HEK293 (cell line): Measurements from ENCODE around the gene TLE3.

Experiments
- CTCF ChIA-PET: fragments of 350-600 bp; formaldehyde crosslinking; extraction: SDS; loops from one replicate; lab custom pipeline; 2021; ENCODE audit warnings: antibody characterized with exemption; lab: Yijun Ruan, JAX
- POLR2A ChIA-PET: fragments of 300-600 bp; formaldehyde crosslinking; extraction: SDS; loops from one replicate; lab custom pipeline; 2020; ENCODE audit warnings: antibody characterized with exemption, inconsistent platforms; lab: Yijun Ruan, JAX
- H3K27ac ChIP-seq: fragments of 200-500 bp; sonication (Bioruptor generic); 2 replicates; pipeline ENCODE4 v1.5.1; 2014; ENCODE audit warnings: low read depth, low read length, control low read depth, inconsistent platforms; ENCODE audit errors: extremely low read depth
- H3K36me3 ChIP-seq, 2 experiments: fragments of 200-500 bp in 1 of 2; sonication (Bioruptor generic) in 1 of 2; 1 replicate in 1 of 2; 2 replicates in 1 of 2; pipeline ENCODE4 v1.5.1; 2014 to 2017; ENCODE audit warnings: inconsistent platforms in 2 of 2, low read length in 2 of 2; ENCODE audit not compliant: control insufficient read depth in 2 of 2, insufficient read depth in 1 of 2
- H3K4me1 ChIP-seq: fragments of 200-500 bp; sonication (Bioruptor generic); 2 replicates; pipeline ENCODE4 v1.5.1; 2014; ENCODE audit warnings: mild to moderate bottlenecking, low read length, inconsistent platforms; ENCODE audit not compliant: control insufficient read depth, insufficient read depth
- H3K4me3 ChIP-seq: 2 replicates; pipeline ENCODE4 v1.5.1; 2011; ENCODE audit warnings: low read depth, mild to moderate bottlenecking, control low read depth, low read length, moderate library complexity
- H3K9me3 ChIP-seq: fragments of 200-500 bp; sonication (Bioruptor generic); 2 replicates; pipeline ENCODE4 v1.5.1; 2014; ENCODE audit warnings: low read depth, low read length, inconsistent platforms; ENCODE audit not compliant: control insufficient read depth, insufficient read depth
- GLIS1 ChIP-seq: fragments of 450-650 bp; formaldehyde crosslinking; IDR thresholded peaks from 2 replicates; pipeline ENCODE4 v1.5.1; 2016; ENCODE audit warnings: missing biosample characterization, missing genetic modification characterization
- IKZF3 ChIP-seq: fragments of 450-650 bp; IDR thresholded peaks from 2 replicates; pipeline ENCODE4 v1.5.0; 2018; ENCODE audit warnings: missing biosample characterization, mild to moderate bottlenecking, missing genetic modification characterization, moderate library complexity
- KLF1 ChIP-seq: fragments of 450-650 bp; formaldehyde crosslinking; IDR thresholded peaks from 2 replicates; pipeline ENCODE4 v1.5.1; 2016; ENCODE audit warnings: missing biosample characterization, missing genetic modification characterization
- OVOL3 ChIP-seq: fragments of 450-650 bp; formaldehyde crosslinking; IDR thresholded peaks from 2 replicates; pipeline ENCODE4 v1.5.1; 2016; ENCODE audit warnings: missing biosample characterization, missing genetic modification characterization
- SETDB1 ChIP-seq: IDR thresholded peaks from one replicate; pipeline ENCODE4 v1.6.1; 2017; ENCODE audit warnings: mild to moderate bottlenecking, low read length, moderate library complexity, mixed read lengths; ENCODE audit not compliant: insufficient read length
- TCF7L2 ChIP-seq: IDR thresholded peaks from 2 replicates; pipeline ENCODE4 v1.6.1; 2011; ENCODE audit warnings: low read depth, mild to moderate bottlenecking, inconsistent platforms, low read length, moderate library complexity, borderline replicate concordance
- TRIM28 ChIP-seq: IDR thresholded peaks from 2 replicates; pipeline ENCODE4 v1.6.1; 2011; ENCODE audit warnings: low read length, control low read depth, borderline replicate concordance
- ZNF292 ChIP-seq: fragments of 450-650 bp; formaldehyde crosslinking; IDR thresholded peaks from 2 replicates; pipeline ENCODE4 v1.5.1; 2016; ENCODE audit warnings: low read depth, missing biosample characterization, missing genetic modification characterization, borderline replicate concordance
- ZNF341 ChIP-seq: fragments of 450-650 bp; formaldehyde crosslinking; IDR thresholded peaks from 2 replicates; pipeline ENCODE4; 2016; ENCODE audit warnings: low read depth, missing biosample characterization, missing genetic modification characterization
- ZNF366 ChIP-seq: fragments of 450-650 bp; formaldehyde crosslinking; conservative IDR thresholded peaks from 2 replicates; pipeline ENCODE4 v1.5.1; 2016; ENCODE audit warnings: missing biosample characterization, missing genetic modification characterization
- ZNF404 ChIP-seq: fragments of 450-650 bp; formaldehyde crosslinking; IDR thresholded peaks from 2 replicates; pipeline ENCODE4 v1.5.1; 2017; ENCODE audit warnings: missing biosample characterization, missing genetic modification characterization
- ZNF488 ChIP-seq: fragments of 450-650 bp; formaldehyde crosslinking; IDR thresholded peaks from 2 replicates; pipeline ENCODE4 v1.5.1; 2016; ENCODE audit warnings: missing biosample characterization, missing genetic modification characterization
- ZNF510 ChIP-seq: fragments of 450-650 bp; formaldehyde crosslinking; IDR thresholded peaks from 2 replicates; pipeline ENCODE4 v1.5.1; 2018; ENCODE audit warnings: mild to moderate bottlenecking, missing genetic modification characterization, missing biosample characterization; ENCODE audit not compliant: insufficient replicate concordance
- ZNF529 ChIP-seq: fragments of 450-650 bp; formaldehyde crosslinking; IDR thresholded peaks from 2 replicates; pipeline ENCODE4 v1.5.1; 2017; ENCODE audit warnings: missing genetic modification characterization, missing biosample characterization; ENCODE audit not compliant: insufficient replicate concordance
- ZNF580 ChIP-seq: fragments of 450-650 bp; formaldehyde crosslinking; IDR thresholded peaks from 2 replicates; pipeline ENCODE4 v1.5.1; 2016; ENCODE audit warnings: missing biosample characterization, missing genetic modification characterization
- ZNF610 ChIP-seq: fragments of 450-650 bp; formaldehyde crosslinking; IDR thresholded peaks from 2 replicates; pipeline ENCODE4 v1.5.1; 2016; ENCODE audit warnings: missing biosample characterization, missing genetic modification characterization, borderline replicate concordance
- ZNF639 ChIP-seq: fragments of 450-650 bp; formaldehyde crosslinking; IDR thresholded peaks from 2 replicates; pipeline ENCODE4 v1.5.1; 2016; ENCODE audit warnings: missing biosample characterization, missing genetic modification characterization
- ZSCAN4 ChIP-seq: fragments of 450-650 bp; formaldehyde crosslinking; IDR thresholded peaks from 2 replicates; pipeline ENCODE4 v1.5.1; 2017; ENCODE audit warnings: missing biosample characterization, missing genetic modification characterization

Gene TLE3

GRCh38 chr15:70008697-70009290, 88.9 kb downstream of the TLE3 start:
- no peak overlapping the region for H3K4me3 ChIP-seq
- CTCF ChIA-PET: interaction anchor here (0.6 to 2.0 kb wide), 2 partner anchors 10 to 200 kb away, joined by 3 to 8 read pairs; no protein-coding TSS in a partner anchor
- TF ChIP-seq ZNF292 (tag by site-specific recombination) (no peak), ZNF580 (tag by site-specific recombination) (no peak), ZSCAN4 (tag by site-specific recombination) (0 out of 2 replicates have a peak, but pooled peaks have one; percentile 26)
- H3K4me1 ChIP-seq: peaks cover 11% of the 10 kb centered on the region
- H3K36me3 ChIP-seq: no peaks in the 10 kb centered on the region
- H3K9me3 ChIP-seq: no peaks in the 10 kb centered on the region
- no peak overlapping the region for H3K27ac ChIP-seq
- POLR2A ChIA-PET: no interaction called here

- POLR2A ChIA-PET: no interaction called here
- H3K36me3 ChIP-seq: no peaks in the 10 kb centered on the region
- H3K27ac ChIP-seq: no peak overlapping the region
- TF ChIP-seq OVOL3 (no peak), KLF1 (tag by site-specific recombination) (peak; percentile 52)
- TF ChIP-seq, all 188 proteins: peak for 1
- H3K4me3 ChIP-seq: no peak overlapping the region
- peaks cover 3% of the 10 kb centered on the region; the same call in 1 of the 2 replicates for H3K9me3 ChIP-seq
- no peaks in the 10 kb centered on the region for H3K4me1 ChIP-seq
- CTCF ChIA-PET: no interaction called here
These were observed 91.2 kb downstream of the TLE3 start for GRCh38 chr15:70006259-70007147.

GRCh38 chr15:70004826-70005225, 92.9 kb downstream of the TLE3 start:
- ChIA-PET CTCF (no interaction called here), POLR2A (no interaction called here)
- Histone ChIP-seq H3K4me1 (no peaks in the 10 kb centered on the region), H3K36me3 (no peaks in the 10 kb centered on the region), H3K9me3 (peaks cover 3% of the 10 kb centered on the region; the same call in 1 of the 2 replicates), H3K4me3 (no peak overlapping the region), H3K27ac (no peak overlapping the region)
- no peak for TF ChIP-seq ZNF488 (tag by site-specific recombination)

GRCh38 chr15:70002897-70003296, 94.8 kb downstream of the TLE3 start:
- TF ChIP-seq ZNF610 (tag by site-specific recombination) (peak; percentile 83), ZNF580 (tag by site-specific recombination) (peak; percentile 44; the same call in 1 of the 2 replicates), GLIS1 (tag by site-specific recombination) (no peak), ZNF404 (tag by site-specific recombination) (no peak), TCF7L2 (no peak), IKZF3 (tag by site-specific recombination) (no peak), ZNF529 (tag by site-specific recombination) (peak; percentile 31), ZNF366 (tag by site-specific recombination) (no peak), SETDB1 (peak; percentile 49), TRIM28 (peak; percentile 99; the same call in 1 of the 2 replicates), ZNF639 (tag by site-specific recombination) (no peak), ZNF510 (tag by site-specific recombination) (peak; percentile 56), ZNF341 (no peak)
- Histone ChIP-seq H3K27ac (no peak overlapping the region), H3K9me3 (peaks cover 3% of the 10 kb centered on the region; the same call in 1 of the 2 replicates), H3K4me3 (no peak overlapping the region), H3K4me1 (no peaks in the 10 kb centered on the region), H3K36me3 (no peaks in the 10 kb centered on the region)
- POLR2A ChIA-PET: no interaction called here
- CTCF ChIA-PET: interaction anchor here (0.8 kb wide), 1 partner anchor 89 kb away, joined by 3 read pairs; no protein-coding TSS in a partner anchor
